Astrocyte of the spinal cord (primary cell): ENCODE results near the gene LHFPL5.

Source experiments
- DNase-seq: peaks from one replicate; pipeline ENCODE4 v3.0.0; 2011; ENCODE audit warnings: low read depth, low spot score
- H3K4me3 ChIP-seq: 2 replicates; pipeline ENCODE4 v1.5.1; 2011; ENCODE audit warnings: low read depth, mild to moderate bottlenecking, low read length, moderate library complexity
- in situ Hi-C: cut with HindIII; loops from 2 replicates; pipeline ENCODE4 v1.10.0; 2017; ENCODE audit warnings: low sequenced_read_pairs
- TF ChIP-seq, protein P1 (sequence below): IDR thresholded peaks from 2 replicates; pipeline ENCODE4 v1.5.1; 2012; ENCODE audit warnings: low read depth, mild to moderate bottlenecking, low read length, inconsistent platforms

LHFPL5 gene

DNA sequence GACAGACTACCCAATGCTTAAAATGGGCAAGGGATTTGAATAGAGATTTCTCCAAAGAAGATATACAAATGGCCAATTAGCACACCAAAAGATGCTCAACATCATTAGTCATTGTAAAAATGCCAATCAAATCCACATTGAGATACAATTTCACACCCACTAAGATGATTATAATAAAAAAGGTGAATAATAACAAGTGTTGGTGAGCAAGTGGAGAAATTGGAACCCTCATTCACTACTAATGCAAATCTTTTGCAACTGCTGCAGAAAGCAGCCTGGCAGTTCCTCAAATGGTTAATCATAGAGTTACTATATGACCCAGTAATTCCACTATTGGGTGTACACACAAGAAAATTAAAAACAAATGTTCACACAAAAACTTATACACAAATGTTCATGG, 12.4 kb downstream of the LHFPL5 start:
- no peak overlapping the region for H3K4me3 ChIP-seq
- in situ Hi-C loops: no loop called here
- TF ChIP-seq, protein P1, sequence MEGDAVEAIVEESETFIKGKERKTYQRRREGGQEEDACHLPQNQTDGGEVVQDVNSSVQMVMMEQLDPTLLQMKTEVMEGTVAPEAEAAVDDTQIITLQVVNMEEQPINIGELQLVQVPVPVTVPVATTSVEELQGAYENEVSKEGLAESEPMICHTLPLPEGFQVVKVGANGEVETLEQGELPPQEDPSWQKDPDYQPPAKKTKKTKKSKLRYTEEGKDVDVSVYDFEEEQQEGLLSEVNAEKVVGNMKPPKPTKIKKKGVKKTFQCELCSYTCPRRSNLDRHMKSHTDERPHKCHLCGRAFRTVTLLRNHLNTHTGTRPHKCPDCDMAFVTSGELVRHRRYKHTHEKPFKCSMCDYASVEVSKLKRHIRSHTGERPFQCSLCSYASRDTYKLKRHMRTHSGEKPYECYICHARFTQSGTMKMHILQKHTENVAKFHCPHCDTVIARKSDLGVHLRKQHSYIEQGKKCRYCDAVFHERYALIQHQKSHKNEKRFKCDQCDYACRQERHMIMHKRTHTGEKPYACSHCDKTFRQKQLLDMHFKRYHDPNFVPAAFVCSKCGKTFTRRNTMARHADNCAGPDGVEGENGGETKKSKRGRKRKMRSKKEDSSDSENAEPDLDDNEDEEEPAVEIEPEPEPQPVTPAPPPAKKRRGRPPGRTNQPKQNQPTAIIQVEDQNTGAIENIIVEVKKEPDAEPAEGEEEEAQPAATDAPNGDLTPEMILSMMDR: no peak
- DNase-seq: no peak

DNA sequence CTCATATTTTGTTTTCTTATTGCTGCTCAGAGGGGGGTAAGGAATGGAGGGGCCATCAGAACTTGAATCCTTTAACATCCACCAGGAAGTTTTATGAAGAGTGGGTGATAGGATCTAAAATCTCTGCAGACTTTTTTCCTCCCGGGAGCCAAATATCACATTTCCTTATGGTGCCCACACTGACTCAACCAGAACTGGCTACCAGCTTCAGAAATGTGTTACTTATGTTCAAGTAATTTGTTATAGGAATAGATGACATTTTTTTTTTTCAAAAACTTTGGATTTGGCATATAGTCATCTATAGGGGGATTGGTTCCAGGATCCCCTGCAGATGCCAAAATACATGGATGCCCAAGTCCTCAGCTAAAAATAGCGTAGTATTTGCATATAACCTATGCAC, 18.4 kb downstream of the LHFPL5 start:
- H3K4me3 ChIP-seq: no peak overlapping the region
- DNase-seq: no peak
- in situ Hi-C loops: no loop called here
- TF ChIP-seq, protein P1: no peak

DNA sequence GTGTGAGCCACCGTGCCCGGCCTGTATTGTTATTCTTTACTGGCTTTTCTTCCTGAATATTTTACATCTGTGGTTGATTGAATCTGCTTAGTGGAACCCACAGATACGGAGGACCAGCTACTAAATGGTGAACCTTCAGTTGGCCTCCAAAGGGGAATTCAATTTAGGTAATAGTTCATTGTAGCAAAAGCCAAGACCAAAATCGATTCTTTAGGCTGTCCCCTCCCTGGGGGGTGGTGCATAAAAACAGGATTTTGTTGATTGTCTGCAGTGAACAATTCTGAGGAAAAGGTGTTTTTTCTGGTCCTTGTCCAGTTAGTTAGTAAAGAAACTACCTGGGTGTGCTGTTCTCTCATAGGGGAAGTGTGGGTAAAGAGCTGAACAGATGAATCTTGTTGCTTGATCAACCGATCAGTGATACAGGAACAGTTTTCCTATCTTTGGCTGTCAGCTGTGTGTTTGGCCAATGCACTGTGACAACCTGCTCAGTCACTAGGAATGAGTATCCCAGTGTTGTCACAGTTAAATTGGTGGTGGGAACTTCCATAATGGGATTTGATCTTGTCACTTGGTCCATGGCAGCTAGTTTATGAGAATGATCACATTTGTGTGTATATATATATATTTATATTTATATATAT, 19.5 kb downstream of the LHFPL5 start:
- no peak overlapping the region for H3K4me3 ChIP-seq
- in situ Hi-C loops: no loop called here
- TF ChIP-seq, protein P1: no peak
- no peak for DNase-seq

DNA sequence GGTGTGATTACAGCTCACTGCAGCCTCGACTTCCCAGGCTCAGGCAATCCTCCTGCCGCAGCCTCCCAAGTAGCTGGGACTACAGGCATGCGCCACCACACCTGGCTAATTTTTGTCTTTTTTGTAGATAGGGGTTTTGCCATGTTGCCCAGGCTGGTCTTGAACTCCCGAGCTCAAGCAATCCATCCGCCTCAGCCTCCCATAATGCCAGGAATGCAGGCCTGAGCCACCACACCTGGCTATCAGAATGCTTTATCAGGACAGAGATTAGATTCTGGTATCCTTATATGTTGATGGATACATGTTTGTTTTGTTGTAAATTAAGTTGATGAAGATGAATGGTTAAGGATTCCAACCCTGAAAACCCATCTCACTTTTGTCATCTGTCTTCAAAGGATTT, 24.2 kb downstream of the LHFPL5 start:
- in situ Hi-C loops: no loop called here
- TF ChIP-seq, protein P1: no peak
- no peak overlapping the region for H3K4me3 ChIP-seq
- DNase-seq: no peak

GRCh38 chr6:35831257-35832007, 26.3 kb downstream of the LHFPL5 start:
- TF ChIP-seq, protein P1: no peak
- in situ Hi-C loops: no loop called here
- no peak overlapping the region for H3K4me3 ChIP-seq
- DNase-seq: no peak

- DNase-seq: no peak
- TF ChIP-seq, protein P1: no peak
Observed at GRCh38 chr6:35833536-35833935, 28.4 kb downstream of the LHFPL5 start.

More at GRCh38 chr6:35833536-35833935, 28.4 kb downstream of the LHFPL5 start:
- no peak overlapping the region for H3K4me3 ChIP-seq
- in situ Hi-C loops: no loop called here
